ENCODE measurements around the gene RASEF.
"Not testable (repeated sequence)": the region's sequence is repeated elsewhere in the genome, so short reads cannot be mapped to it uniquely, and the experiment has no call there.

RASEF gene

GRCh38 chr9:82969291-82969690 is 93.7 kb downstream of the RASEF start:
- DNase-seq = no peak

GRCh38 chr9:82968816-82969215 is 94.1 kb downstream of the RASEF start:
- DNase-seq = no peak

GRCh38 chr9:82968388-82968787 is 94.6 kb downstream of the RASEF start:
- no peak for DNase-seq

- no peak for DNase-seq
These were observed 101.3 kb downstream of the RASEF start for GRCh38 chr9:82961504-82962125.

- no peak for DNase-seq
These were observed 105.2 kb downstream of the RASEF start for GRCh38 chr9:82957529-82958379.

- DNase-seq = no peak
These were observed 113.7 kb downstream of the RASEF start for GRCh38 chr9:82949203-82949602.

GRCh38 chr9:82940376-82940775 is 122.6 kb downstream of the RASEF start:
- DNase-seq = no peak

- no peak for DNase-seq
These were observed 123.5 kb downstream of the RASEF start for GRCh38 chr9:82939451-82939850.

GRCh38 chr9:82938426-82939218 is 124.3 kb downstream of the RASEF start:
- no peak for DNase-seq

GRCh38 chr9:82936561-82936960 is 126.4 kb downstream of the RASEF start:
- DNase-seq = not testable (repeated sequence)

GRCh38 chr9:82934949-82935348 is 128.0 kb downstream of the RASEF start:
- no peak for DNase-seq

GRCh38 chr9:82934025-82934424 is 128.9 kb downstream of the RASEF start:
- not testable (repeated sequence) for DNase-seq

- DNase-seq = no peak
These were observed 132.8 kb downstream of the RASEF start for GRCh38 chr9:82930116-82930515.
